PC-3 (cell line): ENCODE data around the gene QPRT. TPM values are rescaled to one million over a fixed set of nuclear protein-coding genes. Genes with fewer than 3 reads are reported as not detected.
"Not testable (repeated sequence)": the region's sequence is repeated elsewhere in the genome, so short reads cannot be mapped to it uniquely, and the experiment has no call there.

ENCODE experiments used
- ATAC-seq: fragments of 200-7000 bp; cut with Tn5 transposase; 2 replicates; pipeline ENCODE4 v1.9.1; 2020; ENCODE audit warnings: mild to moderate bottlenecking, moderate library complexity
- BruUV-seq: library from RNA; stranded (reverse); fragments of 400-500 nt; replicated peaks from 2 replicates; lab custom pipeline; 2021; lab: Mats Ljungman, UMichigan
- CTCF ChIA-PET: fragments of 300-600 bp; sonication (Branson Sonifier 250); formaldehyde crosslinking; loops from one replicate; lab custom pipeline; 2022; ENCODE audit warnings: antibody characterized with exemption; lab: Charles Lee
- POLR2A ChIA-PET: fragments of 300-600 bp; sonication (Branson Sonifier 250); formaldehyde crosslinking; loops from one replicate; lab custom pipeline; 2022; ENCODE audit warnings: antibody characterized with exemption; ENCODE audit not compliant: unreplicated experiment; lab: Charles Lee
- DNase-seq: peaks from one replicate; pipeline ENCODE4 v3.0.0-alpha.2; 2015
- H2AFZ ChIP-seq: fragments of 300-600 bp; sonication (generic); 2 replicates; pipeline ENCODE4 v1.6.0; 2016; ENCODE audit warnings: antibody characterized with exemption, low read length
- H3F3A ChIP-seq: fragments of 300-600 bp; sonication (generic); one replicate; pipeline ENCODE4 v1.6.0; 2017; ENCODE audit warnings: antibody characterized with exemption, low read length, control low read depth, mild to moderate bottlenecking; ENCODE audit not compliant: unreplicated experiment
- H3K27ac ChIP-seq: fragments of 300-600 bp; sonication (generic); 2 replicates; pipeline ENCODE4 v1.5.1; 2016; ENCODE audit warnings: mild to moderate bottlenecking, low read length
- H3K27me3 ChIP-seq: fragments of 300-600 bp; sonication (generic); 2 replicates; pipeline ENCODE4 v1.6.1; 2016; ENCODE audit warnings: low read length, mixed read lengths
- H3K36me3 ChIP-seq: fragments of 300-600 bp; sonication (generic); 2 replicates; pipeline ENCODE4 v1.6.1; 2016; ENCODE audit warnings: low read depth, mixed run types, low read length, mixed read lengths
- H3K4me1 ChIP-seq: fragments of 300-600 bp; sonication (generic); 2 replicates; pipeline ENCODE4 v1.5.1; 2016; ENCODE audit warnings: low read length; ENCODE audit not compliant: insufficient read depth
- H3K4me2 ChIP-seq: fragments of 300-600 bp; sonication (generic); 2 replicates; pipeline ENCODE4 v1.6.0; 2016; ENCODE audit warnings: low read length
- H3K4me3 ChIP-seq: fragments of 300-600 bp; sonication (generic); 2 replicates; pipeline ENCODE4 v1.5.1; 2016; ENCODE audit warnings: mild to moderate bottlenecking, low read length, mixed read lengths
- H3K79me2 ChIP-seq: fragments of 300-600 bp; sonication (generic); 2 replicates; pipeline ENCODE4 v1.6.1; 2017; ENCODE audit warnings: low read length, mixed read lengths
- H3K9ac ChIP-seq: fragments of 300-600 bp; sonication (generic); 2 replicates; pipeline ENCODE4 v1.6.0; 2016; ENCODE audit warnings: mild to moderate bottlenecking, low read length
- H3K9me2 ChIP-seq: fragments of 300-600 bp; sonication (generic); replicated peaks from 2 replicates; pipeline ENCODE4 v1.6.1; 2016; ENCODE audit warnings: mixed run types, low read length, mixed read lengths
- H3K9me3 ChIP-seq: fragments of 300-600 bp; sonication (generic); 2 replicates; pipeline ENCODE4 v1.6.1; 2016; ENCODE audit warnings: low read length, mixed read lengths
- H4K20me1 ChIP-seq: fragments of 300-600 bp; sonication (generic); 2 replicates; pipeline ENCODE4 v1.6.1; 2016; ENCODE audit warnings: low read length, mixed read lengths
- EZH2 ChIP-seq: fragments of 300-600 bp; sonication (generic); IDR thresholded peaks from one replicate; pipeline ENCODE4 v1.6.1; 2017; ENCODE audit warnings: antibody characterized with exemption, mild to moderate bottlenecking, low read length; ENCODE audit not compliant: unreplicated experiment
- EZH2phosphoT487 ChIP-seq: fragments of 300-600 bp; sonication (generic); IDR thresholded peaks from 2 replicates; pipeline ENCODE4 v1.6.1; 2018; ENCODE audit warnings: mild to moderate bottlenecking, antibody characterized with exemption, low read length, borderline replicate concordance
- intact Hi-C: fragments of 100-400 bp; cut with micrococcal nuclease; formaldehyde crosslinking; loops from 2 replicates; pipeline ENCODE4 v1.9.0; 2023
- total RNA-seq: library from RNA; depleted of rRNA; stranded (reverse); fragments of >200 nt; gene quantifications from 2 replicates; pipeline ENCODE4 v1.2.3, GENCODE V29; 2014
- TF ChIP-seq, protein P1 (sequence below): fragments of 300-600 bp; sonication (generic); conservative IDR thresholded peaks from 2 replicates; pipeline ENCODE4 v1.5.1; 2017; ENCODE audit warnings: antibody characterized with exemption, low read depth, mild to moderate bottlenecking, low read length

Gene QPRT
- total RNA-seq, 1 experiment from 2014 or later, result 0.22 TPM

DNA sequence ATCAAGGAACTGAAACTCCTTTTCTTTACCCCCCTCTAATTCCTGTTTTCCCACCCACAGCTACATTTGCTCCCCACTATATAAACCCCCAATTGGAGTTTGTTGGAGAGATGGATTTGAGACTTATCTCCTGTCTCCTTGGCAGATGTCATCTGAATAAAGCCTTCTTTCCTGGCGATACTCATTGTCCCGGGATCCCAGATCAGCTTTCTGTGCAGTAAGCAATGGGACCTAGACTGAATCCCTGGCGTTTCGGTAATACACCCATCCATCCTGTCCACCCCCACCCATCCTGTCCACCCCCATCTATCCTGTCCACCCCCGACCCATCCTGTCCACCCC, 22.2 kb downstream of the QPRT start:
- ATAC-seq (no peak), DNase-seq (no peak)
- BruUV-seq, result no TSS peak
- H3K9me3 ChIP-seq, result no peaks in the 10 kb centered on the region
- H3K4me3 ChIP-seq, result no peak overlapping the region
- H3K36me3 ChIP-seq, result no peaks in the 10 kb centered on the region
- no peak overlapping the region for H3K9ac ChIP-seq
- no peak for TF ChIP-seq EZH2phosphoT487
- no peak for TF ChIP-seq EZH2
- TF ChIP-seq, protein P1, sequence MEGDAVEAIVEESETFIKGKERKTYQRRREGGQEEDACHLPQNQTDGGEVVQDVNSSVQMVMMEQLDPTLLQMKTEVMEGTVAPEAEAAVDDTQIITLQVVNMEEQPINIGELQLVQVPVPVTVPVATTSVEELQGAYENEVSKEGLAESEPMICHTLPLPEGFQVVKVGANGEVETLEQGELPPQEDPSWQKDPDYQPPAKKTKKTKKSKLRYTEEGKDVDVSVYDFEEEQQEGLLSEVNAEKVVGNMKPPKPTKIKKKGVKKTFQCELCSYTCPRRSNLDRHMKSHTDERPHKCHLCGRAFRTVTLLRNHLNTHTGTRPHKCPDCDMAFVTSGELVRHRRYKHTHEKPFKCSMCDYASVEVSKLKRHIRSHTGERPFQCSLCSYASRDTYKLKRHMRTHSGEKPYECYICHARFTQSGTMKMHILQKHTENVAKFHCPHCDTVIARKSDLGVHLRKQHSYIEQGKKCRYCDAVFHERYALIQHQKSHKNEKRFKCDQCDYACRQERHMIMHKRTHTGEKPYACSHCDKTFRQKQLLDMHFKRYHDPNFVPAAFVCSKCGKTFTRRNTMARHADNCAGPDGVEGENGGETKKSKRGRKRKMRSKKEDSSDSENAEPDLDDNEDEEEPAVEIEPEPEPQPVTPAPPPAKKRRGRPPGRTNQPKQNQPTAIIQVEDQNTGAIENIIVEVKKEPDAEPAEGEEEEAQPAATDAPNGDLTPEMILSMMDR, result no peak
- intact Hi-C loops, result loop anchor here (5.0 kb wide), 2 partner anchors 106 to 321 kb away; partner anchors contain the start of genes C16orf92 and MAZ
- no peaks in the 10 kb centered on the region for H4K20me1 ChIP-seq
- CTCF ChIA-PET, result interaction anchor here (0.6 to 1.2 kb wide), 4 partner anchors 107 to 320 kb away, joined by 4 to 5 read pairs (median 4); no protein-coding TSS in a partner anchor
- no peaks in the 10 kb centered on the region for H3K27me3 ChIP-seq
- H3K9me2 ChIP-seq, result no peaks in the 10 kb centered on the region
- H3K79me2 ChIP-seq, result no peaks in the 10 kb centered on the region
- no peaks in the 10 kb centered on the region for H3K4me1 ChIP-seq
- POLR2A ChIA-PET, result no interaction called here
- no peak overlapping the region for H2AFZ ChIP-seq
- H3K4me2 ChIP-seq, result no peak overlapping the region
- H3F3A ChIP-seq, result no peaks in the 10 kb centered on the region
- no peak overlapping the region for H3K27ac ChIP-seq

GRCh38 chr16:29702269-29702668, 23.3 kb downstream of the QPRT start:
- intact Hi-C loops, result loop anchor here (5.0 kb wide), 2 partner anchors 105 to 320 kb away; partner anchors contain the start of genes C16orf92 and MAZ
- Histone ChIP-seq H3K36me3 (no peaks in the 10 kb centered on the region), H3K9me3 (no peaks in the 10 kb centered on the region), H3K27ac (no peak overlapping the region), H3K4me3 (no peak overlapping the region), H3K4me1 (no peaks in the 10 kb centered on the region), H4K20me1 (no peaks in the 10 kb centered on the region), H3K9me2 (no peaks in the 10 kb centered on the region), H3K9ac (no peak overlapping the region), H3F3A (no peaks in the 10 kb centered on the region), H3K27me3 (no peaks in the 10 kb centered on the region), H3K79me2 (no peaks in the 10 kb centered on the region), H2AFZ (no peak overlapping the region), H3K4me2 (no peak overlapping the region)
- ChIA-PET CTCF (no interaction called here), POLR2A (no interaction called here)
- TF ChIP-seq, protein P1, result no peak
- TF ChIP-seq EZH2phosphoT487 (no peak), EZH2 (no peak)
- BruUV-seq, result no TSS peak
- ATAC-seq (no peak), DNase-seq (no peak)

- intact Hi-C loops, result no loop called here
- no peak overlapping the region for H3K27ac ChIP-seq
- ChIA-PET CTCF (no interaction called here), POLR2A (no interaction called here)
- H3K9ac ChIP-seq, result no peak overlapping the region
- H3K9me3 ChIP-seq, result no peaks in the 10 kb centered on the region
- no peaks in the 10 kb centered on the region for H3K9me2 ChIP-seq
- no peak overlapping the region for H2AFZ ChIP-seq
- ATAC-seq (no peak), DNase-seq (no peak)
- TF ChIP-seq EZH2phosphoT487, result no peak
- no peak overlapping the region for H3K4me3 ChIP-seq
- H3F3A ChIP-seq, result no peaks in the 10 kb centered on the region
- H3K79me2 ChIP-seq, result no peaks in the 10 kb centered on the region
- no peak overlapping the region for H3K4me2 ChIP-seq
- no peaks in the 10 kb centered on the region for H3K36me3 ChIP-seq
- no peaks in the 10 kb centered on the region for H3K27me3 ChIP-seq
- no TSS peak for BruUV-seq
- H4K20me1 ChIP-seq, result no peaks in the 10 kb centered on the region
- no peaks in the 10 kb centered on the region for H3K4me1 ChIP-seq
Observed at GRCh38 chr16:29705030-29705429, 26.1 kb downstream of the QPRT start.

DNA sequence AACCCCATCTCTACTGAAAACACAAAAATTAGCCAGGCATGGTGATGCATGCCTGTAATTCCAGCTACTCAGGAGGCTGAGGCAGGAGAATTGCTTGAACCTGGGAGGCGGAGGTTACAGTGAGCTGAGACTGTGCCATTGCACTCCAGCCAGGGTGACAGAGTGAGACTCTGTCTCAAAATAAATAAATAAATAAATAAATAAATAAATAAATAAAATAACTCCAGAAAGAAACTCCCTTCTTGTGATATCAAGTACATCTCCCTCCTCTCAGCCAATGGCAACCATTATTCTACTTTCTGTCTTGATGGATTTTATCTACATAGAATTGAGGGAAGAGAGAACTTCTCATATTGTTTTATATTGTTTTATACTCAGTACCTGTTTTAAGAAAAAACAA, 28.2 kb downstream of the QPRT start:
- H3K9ac ChIP-seq, H3K4me3 ChIP-seq, H3K9me2 ChIP-seq, CTCF ChIA-PET, H3K4me2 ChIP-seq, H3K4me1 ChIP-seq, DNase-seq, ATAC-seq, H3F3A ChIP-seq, POLR2A ChIA-PET, H4K20me1 ChIP-seq, H3K36me3 ChIP-seq, H2AFZ ChIP-seq, H3K9me3 ChIP-seq, H3K27me3 ChIP-seq, intact Hi-C loops, H3K27ac ChIP-seq, H3K79me2 ChIP-seq, BruUV-seq: not testable (repeated sequence)
